CD8-positive, alpha-beta memory T cell (primary cell): ENCODE data around the gene OR1A2. TPM values are rescaled to one million over a fixed set of nuclear protein-coding genes. Genes with fewer than 3 reads are reported as not detected.

ENCODE experiments used
- polyA plus RNA-seq: library from polyadenylated mRNA; unstranded; fragments of 300-500 nt; fragmentation: Illumina TruSeq; gene quantifications from one replicate; pipeline ENCODE4 v1.2.3, GENCODE V29; 2021
- total RNA-seq, 2 experiments: library from RNA; stranded (reverse); gene quantifications; one replicate each; pipeline ENCODE4 v1.2.3, GENCODE V29; 2021

The OR1A2 gene
- total and polyA plus RNA-seq, 3 experiments from 2014 or later, result not detected

Other genes starting within 250 kb of the OR1A2 start
- not detected for gene OR1D5, start 133.9 kb upstream of the OR1A2 start, total RNA-seq
- 0.32 TPM for gene OR1D5, start 133.9 kb upstream of the OR1A2 start, polyA plus RNA-seq
- not detected for gene OR1D2, start 93.1 kb upstream of the OR1A2 start, total RNA-seq
- gene OR1D2, start 93.1 kb upstream of the OR1A2 start, polyA plus RNA-seq, result not detected
- gene OR1G1, start 70.0 kb upstream of the OR1A2 start, total RNA-seq, result not detected
- gene OR1G1, start 70.0 kb upstream of the OR1A2 start, polyA plus RNA-seq, result not detected
- gene OR1A1, start 10.1 kb downstream of the OR1A2 start, total RNA-seq, result not detected
- not detected for gene OR1A1, start 10.1 kb downstream of the OR1A2 start, polyA plus RNA-seq
- gene OR3A1, start 100.8 kb downstream of the OR1A2 start, total RNA-seq, result under 1 TPM; 0.46 to 0.82 TPM
- not detected for gene OR3A1, start 100.8 kb downstream of the OR1A2 start, polyA plus RNA-seq
- 1 to 10 TPM; 5.9 to 6.7 TPM for gene OR3A2, start 188.8 kb downstream of the OR1A2 start, total RNA-seq
- 0.46 TPM for gene OR3A2, start 188.8 kb downstream of the OR1A2 start, polyA plus RNA-seq
- not detected for gene OR1E1, start 200.9 kb downstream of the OR1A2 start, total RNA-seq
- gene OR1E1, start 200.9 kb downstream of the OR1A2 start, polyA plus RNA-seq, result not detected
- not detected for gene OR3A3, start 213.9 kb downstream of the OR1A2 start, total RNA-seq
- gene OR3A3, start 213.9 kb downstream of the OR1A2 start, polyA plus RNA-seq, result not detected
- not detected for gene OR1E2, start 236.3 kb downstream of the OR1A2 start, total RNA-seq
- not detected for gene OR1E2, start 236.3 kb downstream of the OR1A2 start, polyA plus RNA-seq